GM23248 (cell line): ENCODE results near the gene ZNF783. TPM values are rescaled to one million over a fixed set of nuclear protein-coding genes. Genes with fewer than 3 reads are reported as not detected.

Experiments used
- DNase-seq: peaks from one replicate; pipeline ENCODE4 v3.0.0-alpha.2; 2015
- H2AFZ ChIP-seq: fragments of 200-600 bp; sonication (generic); 2 replicates; pipeline ENCODE4 v1.6.1; 2016; ENCODE audit warnings: antibody characterized with exemption
- H3F3A ChIP-seq: fragments of 200-600 bp; sonication (generic); 2 replicates; pipeline ENCODE4 v1.6.1; 2016; ENCODE audit warnings: mild to moderate bottlenecking, antibody characterized with exemption, mixed run types; ENCODE audit not compliant: insufficient read depth
- H3K27ac ChIP-seq: fragments of 200-600 bp; sonication (generic); 2 replicates; pipeline ENCODE4 v1.5.1; 2016; ENCODE audit warnings: mild to moderate bottlenecking
- H3K27me3 ChIP-seq: fragments of 200-600 bp; sonication (generic); replicated peaks from 2 replicates; pipeline ENCODE4 v1.6.1; 2016; ENCODE audit warnings: mild to moderate bottlenecking; ENCODE audit not compliant: insufficient read depth
- H3K36me3 ChIP-seq: fragments of 200-600 bp; sonication (generic); 2 replicates; pipeline ENCODE4 v1.6.1; 2016; ENCODE audit warnings: low read depth, mild to moderate bottlenecking
- H3K4me1 ChIP-seq: fragments of 200-600 bp; sonication (generic); 2 replicates; pipeline ENCODE4 v1.6.1; 2016; ENCODE audit warnings: mild to moderate bottlenecking; ENCODE audit not compliant: insufficient read depth
- H3K4me2 ChIP-seq: fragments of 200-600 bp; sonication (generic); one replicate; pipeline ENCODE4 v1.6.1; 2016; ENCODE audit warnings: mild to moderate bottlenecking; ENCODE audit not compliant: unreplicated experiment
- H3K4me3 ChIP-seq: fragments of 200-600 bp; sonication (generic); 2 replicates; pipeline ENCODE4 v1.5.1; 2016; ENCODE audit warnings: mild to moderate bottlenecking
- H3K79me2 ChIP-seq: fragments of 200-600 bp; sonication (generic); 2 replicates; pipeline ENCODE4 v1.6.1; 2016; ENCODE audit warnings: mild to moderate bottlenecking; ENCODE audit not compliant: insufficient read depth
- H3K9ac ChIP-seq: fragments of 200-600 bp; sonication (generic); 2 replicates; pipeline ENCODE4 v1.6.1; 2016; ENCODE audit warnings: mild to moderate bottlenecking
- H3K9me2 ChIP-seq: fragments of 200-600 bp; sonication (generic); 2 replicates; pipeline ENCODE4 v1.6.1; 2016; ENCODE audit warnings: mixed run types, mild to moderate bottlenecking, moderate library complexity; ENCODE audit not compliant: insufficient read depth
- H3K9me3 ChIP-seq: fragments of 200-600 bp; sonication (generic); one replicate; pipeline ENCODE4 v1.6.1; 2017; ENCODE audit warnings: low read depth
- H4K20me1 ChIP-seq: fragments of 200-600 bp; sonication (generic); 2 replicates; pipeline ENCODE4 v1.6.0; 2016; ENCODE audit not compliant: insufficient read depth
- EZH2 ChIP-seq: fragments of 200-600 bp; sonication (generic); IDR thresholded peaks from 2 replicates; pipeline ENCODE4 v1.6.1; 2018; ENCODE audit warnings: antibody characterized with exemption, mild to moderate bottlenecking; ENCODE audit not compliant: insufficient read depth, poor library complexity, severe bottlenecking
- EZH2phosphoT487 ChIP-seq: fragments of 200-600 bp; sonication (generic); IDR thresholded peaks from 2 replicates; pipeline ENCODE4 v1.6.1; 2018; ENCODE audit warnings: antibody characterized with exemption, moderate library complexity, mild to moderate bottlenecking, low read depth; ENCODE audit not compliant: insufficient read depth
- WGBS, 2 experiments: methylation state at CpG; one replicate each; pipeline ENCODE4 v1.1.6; 2015 to 2017; ENCODE audit warnings: low lambda C conversion rate in 2 of 2, low coverage in 1 of 2; ENCODE audit errors: missing lambda C conversion rate in 2 of 2; 5-methylcytosine and 5-hydroxymethylcytosine counted together
- in situ Hi-C: fragments of 300-500 bp; cut with MboI; formaldehyde crosslinking; loops from 2 replicates; pipeline ENCODE4 v1.15.0; 2020
- polyA plus RNA-seq: library from polyadenylated mRNA; unstranded; fragments of >200 nt; fragmentation: Nextera tagmentation; extraction: Ambion mirVana; gene quantifications from 2 replicates; pipeline ENCODE4 v1.2.1, GENCODE V29; 2016
- total RNA-seq: library from RNA; depleted of rRNA; stranded (reverse); fragments of >200 nt; shearing (Covaris generic); gene quantifications from 2 replicates; pipeline ENCODE4 v1.2.3, GENCODE V29; 2014

The ZNF783 gene
- total and polyA plus RNA-seq, 2 experiments from 2014 or later = 3.6 to 8.6 TPM

DNA sequence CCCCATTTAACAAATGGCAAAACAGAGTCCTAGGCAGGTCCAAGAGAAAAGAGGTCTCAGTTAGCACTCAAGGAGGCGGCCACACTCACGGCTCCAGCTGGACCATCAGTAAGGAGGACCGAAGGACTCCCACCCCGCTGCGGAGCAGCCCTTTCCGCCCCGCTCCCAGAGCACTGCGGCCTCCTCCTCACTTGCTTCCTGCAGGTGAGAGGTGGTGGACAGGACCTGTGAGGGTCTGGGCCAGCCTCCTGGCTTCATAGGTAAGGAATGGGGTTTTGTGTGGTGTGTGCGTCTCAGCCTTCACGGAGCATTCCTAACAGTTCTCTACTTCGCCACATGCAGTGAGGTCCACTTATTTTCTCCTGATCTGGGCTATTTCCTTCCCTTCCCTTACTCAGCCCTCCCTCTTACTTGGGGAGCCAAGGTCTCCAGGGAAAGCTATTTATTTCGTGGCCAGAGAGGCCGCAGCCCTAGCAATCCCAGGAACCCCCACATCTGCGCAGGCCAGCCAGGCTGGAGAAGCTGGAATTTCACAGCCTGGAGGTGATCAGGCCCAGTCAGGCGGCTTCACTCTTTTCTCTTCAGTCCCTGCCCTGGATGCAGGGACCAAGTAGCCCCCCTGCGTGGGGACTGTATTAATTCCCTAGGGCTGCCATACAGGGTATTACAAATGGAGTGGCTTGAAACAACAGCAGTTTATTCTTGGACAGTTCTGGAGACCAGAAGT lies 45.9 kb downstream of the ZNF783 start:
- H3K9me2 ChIP-seq = no peaks in the 10 kb centered on the region
- H2AFZ ChIP-seq = no peak overlapping the region
- DNase-seq = no peak
- H3K4me1 ChIP-seq = no peaks in the 10 kb centered on the region
- H3K79me2 ChIP-seq = no peaks in the 10 kb centered on the region
- H3K9me3 ChIP-seq = no peaks in the 10 kb centered on the region
- 69 to 71% methylated on average over 16 of the region's 16 CpGs for WGBS, 2 experiments
- H3K4me3 ChIP-seq = no peak overlapping the region
- H3K27ac ChIP-seq = no peak overlapping the region
- no peak overlapping the region for H3K9ac ChIP-seq
- no peak for TF ChIP-seq EZH2
- no peak for TF ChIP-seq EZH2phosphoT487
- H3K4me2 ChIP-seq = no peak overlapping the region
- no peaks in the 10 kb centered on the region for H3K36me3 ChIP-seq
- H4K20me1 ChIP-seq = no peaks in the 10 kb centered on the region
- H3K27me3 ChIP-seq = no peaks in the 10 kb centered on the region
- H3F3A ChIP-seq = no peaks in the 10 kb centered on the region
- in situ Hi-C loops = no loop called here

DNA sequence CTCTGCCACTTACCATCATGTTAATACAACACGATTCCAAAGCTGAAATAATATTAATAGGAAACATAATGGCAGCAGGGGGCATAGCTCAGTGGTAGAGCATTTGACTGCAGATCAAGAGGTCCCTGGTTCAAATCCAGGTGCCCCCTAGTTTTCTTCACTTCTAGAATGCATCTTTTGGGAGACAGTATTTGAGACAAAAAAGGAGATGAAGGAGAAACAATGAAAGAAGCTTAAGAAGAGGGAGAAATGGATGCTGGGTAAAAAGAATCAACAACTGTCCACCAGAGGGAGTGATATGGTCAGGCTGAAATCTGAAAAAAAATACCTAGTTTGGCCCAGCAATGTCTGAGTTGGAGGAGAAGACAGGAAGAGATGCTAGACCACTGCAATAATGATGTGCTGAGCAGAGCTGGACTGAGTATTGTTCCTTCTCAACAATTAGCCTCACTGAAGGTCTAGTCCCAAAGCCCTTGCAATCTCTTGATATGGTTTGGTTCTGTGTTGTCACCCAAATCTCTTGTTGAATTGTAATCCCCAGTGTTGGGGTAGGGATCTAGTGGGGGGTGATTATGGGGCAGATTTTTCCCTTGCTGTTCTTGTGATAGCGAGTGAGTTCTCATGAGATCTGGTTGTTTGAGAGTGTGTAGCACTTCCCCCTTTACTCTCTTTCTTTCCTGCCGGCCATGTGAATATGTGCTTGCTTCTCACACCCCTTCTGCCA lies 48.3 kb downstream of the ZNF783 start:
- H3K4me1 ChIP-seq = no peaks in the 10 kb centered on the region

DNA sequence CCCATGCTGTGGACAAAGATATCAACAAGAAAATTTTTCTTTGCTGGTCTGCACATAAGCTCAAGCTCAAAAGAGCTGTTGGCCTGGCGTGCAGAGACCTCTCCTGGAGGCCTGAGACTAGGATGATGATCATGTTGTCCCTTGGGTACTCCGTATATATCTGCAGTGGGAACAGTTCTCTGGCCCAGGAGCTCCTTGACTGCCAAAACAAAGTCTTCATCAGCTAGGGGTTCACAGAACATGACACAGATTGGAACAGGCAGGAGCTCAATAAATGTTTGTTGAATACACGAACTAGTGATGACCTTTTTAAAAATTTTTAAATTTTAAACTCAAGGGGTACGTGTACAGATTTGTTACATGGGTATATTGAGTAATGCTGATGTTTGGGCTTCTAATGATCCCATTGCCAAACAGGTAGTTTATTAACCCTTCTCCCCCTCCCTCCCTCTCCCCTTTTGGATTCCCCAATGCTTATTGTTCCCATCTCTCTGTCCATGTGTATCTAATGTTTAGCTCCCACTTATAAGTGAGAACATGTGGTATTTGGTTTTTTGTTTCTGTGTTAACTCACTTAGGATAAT lies 49.1 kb downstream of the ZNF783 start:
- Histone ChIP-seq H3K9me3 (no peaks in the 10 kb centered on the region), H3K27me3 (no peaks in the 10 kb centered on the region), H3K9me2 (no peaks in the 10 kb centered on the region), H3K4me2 (no peak overlapping the region), H2AFZ (0 out of 2 replicates have a peak overlapping the region, but pooled peaks have one; percentile 83), H4K20me1 (no peaks in the 10 kb centered on the region), H3K4me3 (no peak overlapping the region), H3F3A (no peaks in the 10 kb centered on the region), H3K4me1 (no peaks in the 10 kb centered on the region), H3K36me3 (no peaks in the 10 kb centered on the region), H3K79me2 (no peaks in the 10 kb centered on the region), H3K9ac (no peak overlapping the region), H3K27ac (no peak overlapping the region)
- in situ Hi-C loops = no loop called here
- WGBS, 2 experiments = 28 to 35% methylated on average over 4 of the region's 4 CpGs
- TF ChIP-seq EZH2 (no peak), EZH2phosphoT487 (no peak)
- DNase-seq = no peak

More for the DNA sequence above, 48.3 kb downstream of the ZNF783 start:
- H3K36me3 ChIP-seq = no peaks in the 10 kb centered on the region
- peak overlapping the region; percentile 83 for H2AFZ ChIP-seq
- no peak overlapping the region for H3K4me2 ChIP-seq
- no peaks in the 10 kb centered on the region for H3F3A ChIP-seq
- no peaks in the 10 kb centered on the region for H3K79me2 ChIP-seq
- H3K9me2 ChIP-seq = no peaks in the 10 kb centered on the region
- H3K27ac ChIP-seq = no peak overlapping the region
- 72 to 75% methylated on average over 3 of the region's 3 CpGs for WGBS, 2 experiments
- H3K27me3 ChIP-seq = no peaks in the 10 kb centered on the region
- TF ChIP-seq EZH2 = no peak
- no peak for TF ChIP-seq EZH2phosphoT487
- no peaks in the 10 kb centered on the region for H3K9me3 ChIP-seq
- no peak overlapping the region for H3K4me3 ChIP-seq
- DNase-seq = peak; percentile 81
- in situ Hi-C loops = no loop called here
- no peaks in the 10 kb centered on the region for H4K20me1 ChIP-seq
- H3K9ac ChIP-seq = no peak overlapping the region

DNA sequence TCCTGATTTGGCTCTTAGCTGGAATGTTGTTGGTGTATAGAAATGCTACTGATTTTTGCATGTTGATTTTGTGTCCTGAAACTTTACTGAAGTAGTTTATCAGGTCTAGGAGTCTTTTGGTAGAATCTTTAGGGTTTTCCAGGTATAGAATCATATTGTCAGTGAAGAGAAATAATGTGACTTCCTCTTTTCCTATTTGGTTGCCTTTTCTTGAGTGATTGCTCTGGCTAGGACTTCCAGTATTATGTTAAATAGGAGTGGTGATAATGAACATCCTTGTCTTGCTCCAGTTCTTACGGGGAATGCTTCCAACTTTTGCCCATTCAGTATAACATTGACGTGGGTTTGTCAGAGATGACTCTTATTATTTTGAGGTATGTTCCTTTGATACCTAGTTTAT lies 52.0 kb downstream of the ZNF783 start:
- H4K20me1 ChIP-seq = no peaks in the 10 kb centered on the region
- H2AFZ ChIP-seq = no peak overlapping the region
- no peaks in the 10 kb centered on the region for H3K36me3 ChIP-seq
- no peak overlapping the region for H3K27ac ChIP-seq
- H3K79me2 ChIP-seq = no peaks in the 10 kb centered on the region
- no peaks in the 10 kb centered on the region for H3K9me3 ChIP-seq
- H3K4me2 ChIP-seq = no peak overlapping the region
- no peak overlapping the region for H3K9ac ChIP-seq
- no peaks in the 10 kb centered on the region for H3K4me1 ChIP-seq
- no peaks in the 10 kb centered on the region for H3F3A ChIP-seq
- H3K27me3 ChIP-seq = peaks cover 16% of the 10 kb centered on the region
- in situ Hi-C loops = no loop called here
- TF ChIP-seq EZH2phosphoT487 (no peak), EZH2 (no peak)
- H3K4me3 ChIP-seq = no peak overlapping the region
- H3K9me2 ChIP-seq = no peaks in the 10 kb centered on the region
- WGBS, 2 experiments = 13% methylated on average over 2 of the region's 2 CpGs
- no peak for DNase-seq
